OCI-LY1 (cell line): ENCODE results near the gene ANAPC5.
"Not testable (repeated sequence)": the region's sequence is repeated elsewhere in the genome, so short reads cannot be mapped to it uniquely, and the experiment has no call there.

ENCODE experiments used
- CTCF ChIP-seq: fragments of 200-600 bp; sonication (generic), shearing (Covaris generic); IDR thresholded peaks from 2 replicates; pipeline ENCODE4 v1.5.1; 2017; ENCODE audit warnings: mild to moderate bottlenecking, antibody characterized with exemption, low read length, moderate library complexity, mixed read lengths
- EZH2 ChIP-seq: fragments of 200-600 bp; sonication (generic), shearing (Covaris generic); IDR thresholded peaks from 2 replicates; pipeline ENCODE4 v1.8.0; 2017; ENCODE audit warnings: borderline replicate concordance, mixed run types, mild to moderate bottlenecking, antibody characterized with exemption, low read length, moderate library complexity, mixed read lengths

- TF ChIP-seq CTCF, EZH2: not testable (repeated sequence)
These were observed 71.7 kb downstream of the ANAPC5 start for GRCh38 chr12:121280531-121280930.
